ENCODE data around the gene MORN1. TPM values are rescaled to one million over a fixed set of nuclear protein-coding genes. Genes with fewer than 3 reads are reported as not detected.

Gene MORN1
- total RNA-seq, 2 experiments from 2014 or later = 6.2 to 7.9 TPM

- POLR2A ChIA-PET = interaction anchor here (0.7 kb wide), 1 partner anchor 18 kb away, joined by 5 read pairs; no protein-coding TSS in a partner anchor
- H3K9me3 Mint-ChIP-seq (ENCODE audit: insufficient read depth) = no peaks in the 10 kb centered on the region
- H3K27ac Mint-ChIP-seq = no peak overlapping the region
- peaks cover 6% of the 10 kb centered on the region for H3K36me3 Mint-ChIP-seq (ENCODE audit: low read depth)
- H3K27me3 Mint-ChIP-seq (ENCODE audit: low read depth) = no peaks in the 10 kb centered on the region
- no peak for DNase-seq
- H3K4me1 Mint-ChIP-seq (ENCODE audit: low read depth) = peaks cover 23% of the 10 kb centered on the region
- CTCF ChIA-PET = no interaction called here
- no peak for ATAC-seq
- H3K4me3 Mint-ChIP-seq = no peak overlapping the region
Observed at GRCh38 chr1:2274231-2274928, 117.0 kb downstream of the MORN1 start.

- ATAC-seq = no peak
- Mint-ChIP-seq H3K36me3 (ENCODE audit: low read depth) (peaks cover 6% of the 10 kb centered on the region), H3K4me1 (ENCODE audit: low read depth) (peaks cover 20% of the 10 kb centered on the region)
Observed at GRCh38 chr1:2273401-2274090, 117.8 kb downstream of the MORN1 start.

GRCh38 chr1:2272686-2273400 is 118.5 kb downstream of the MORN1 start:
- peaks cover 20% of the 10 kb centered on the region for H3K4me1 Mint-ChIP-seq (ENCODE audit: low read depth)
- CTCF ChIA-PET = no interaction called here

More at GRCh38 chr1:2273401-2274090, 117.8 kb downstream of the MORN1 start:
- Mint-ChIP-seq H3K4me3 (no peak overlapping the region), H3K27me3 (ENCODE audit: low read depth) (no peaks in the 10 kb centered on the region), H3K27ac (no peak overlapping the region), H3K9me3 (ENCODE audit: insufficient read depth) (no peaks in the 10 kb centered on the region)
- no peak for DNase-seq
- CTCF ChIA-PET = no interaction called here
- POLR2A ChIA-PET = no interaction called here

GRCh38 chr1:2271841-2272655 is 119.3 kb downstream of the MORN1 start:
- no peaks in the 10 kb centered on the region for H3K36me3 Mint-ChIP-seq (ENCODE audit: low read depth)
- no peaks in the 10 kb centered on the region for H3K9me3 Mint-ChIP-seq (ENCODE audit: insufficient read depth)
- ATAC-seq = no peak
- H3K27ac Mint-ChIP-seq = no peak overlapping the region
- no peaks in the 10 kb centered on the region for H3K27me3 Mint-ChIP-seq (ENCODE audit: low read depth)
- POLR2A ChIA-PET = no interaction called here
- peaks cover 17% of the 10 kb centered on the region for H3K4me1 Mint-ChIP-seq (ENCODE audit: low read depth)
- CTCF ChIA-PET = no interaction called here
- DNase-seq = no peak
- H3K4me3 Mint-ChIP-seq = no peak overlapping the region

More at GRCh38 chr1:2272686-2273400, 118.5 kb downstream of the MORN1 start:
- ATAC-seq (no peak), DNase-seq (no peak)
- no peaks in the 10 kb centered on the region for H3K27me3 Mint-ChIP-seq (ENCODE audit: low read depth)
- H3K9me3 Mint-ChIP-seq (ENCODE audit: insufficient read depth) = no peaks in the 10 kb centered on the region
- H3K36me3 Mint-ChIP-seq (ENCODE audit: low read depth) = peaks cover 6% of the 10 kb centered on the region
- H3K4me3 Mint-ChIP-seq = no peak overlapping the region
- H3K27ac Mint-ChIP-seq = no peak overlapping the region
- POLR2A ChIA-PET = no interaction called here

Other genes with a start within 250 kb of the MORN1 start
- gene FAAP20, start 196.8 kb downstream of the MORN1 start, total RNA-seq = 10 to 100 TPM; 69.7 to 74.4 TPM
- gene SKI, start 163.2 kb downstream of the MORN1 start, total RNA-seq = 10 to 100 TPM; 41.2 to 41.4 TPM
- gene RER1, start 287 bp upstream of the MORN1 start, total RNA-seq = 100 to 1,000 TPM; 148 to 151 TPM
- gene PEX10, start 21.0 kb upstream of the MORN1 start, total RNA-seq = 10 to 100 TPM; 10.3 to 12.3 TPM
- gene PLCH2, start 84.7 kb upstream of the MORN1 start, total RNA-seq = 10 to 100 TPM in 1 of 2 experiments, 1 to 10 TPM in 1; 9.8 to 11.8 TPM
- gene PANK4, start 135.0 kb upstream of the MORN1 start, total RNA-seq = 10 to 100 TPM; 55.9 to 66.8 TPM
- gene HES5, start 138.7 kb upstream of the MORN1 start, total RNA-seq = not detected
- 10 to 100 TPM; 85.8 to 86.5 TPM for gene TNFRSF14, start 164.8 kb upstream of the MORN1 start, total RNA-seq
- gene PRXL2B, start 195.2 kb upstream of the MORN1 start, total RNA-seq = 10 to 100 TPM; 35.6 to 40.6 TPM
- gene MMEL1, start 241.5 kb upstream of the MORN1 start, total RNA-seq = 1 to 10 TPM; 3.7 to 4.0 TPM